Renal pelvis (tissue), 4 donors: Measurements from ENCODE around the gene TRPM1. TPM values are rescaled to one million over a fixed set of nuclear protein-coding genes. Genes with fewer than 3 reads are reported as not detected.
A peak's percentile ranks its signal among the peaks of the same experiment; 100 is the strongest.

Source experiments
- DNase-seq: peaks from one replicate; pipeline ENCODE4 v3.0.0-alpha.2; 2013
- polyA plus RNA-seq, 3 donors: library from polyadenylated mRNA; unstranded; fragments of 120-200 nt; gene quantifications; one replicate each; pipeline ENCODE4 v1.2.1, GENCODE V29; 2013; ENCODE audit not compliant: insufficient read length in 3 of 3

Gene TRPM1
- polyA plus RNA-seq, 3 donors, result 0.09 to 0.21 (median 0.21) TPM

GRCh38 chr15:31020542-31020941 is 81.0 kb downstream of the TRPM1 start:
- no peak for DNase-seq

GRCh38 chr15:31019986-31020385 is 81.5 kb downstream of the TRPM1 start:
- no peak for DNase-seq

GRCh38 chr15:31017311-31017710 is 84.2 kb downstream of the TRPM1 start:
- no peak for DNase-seq

DNA sequence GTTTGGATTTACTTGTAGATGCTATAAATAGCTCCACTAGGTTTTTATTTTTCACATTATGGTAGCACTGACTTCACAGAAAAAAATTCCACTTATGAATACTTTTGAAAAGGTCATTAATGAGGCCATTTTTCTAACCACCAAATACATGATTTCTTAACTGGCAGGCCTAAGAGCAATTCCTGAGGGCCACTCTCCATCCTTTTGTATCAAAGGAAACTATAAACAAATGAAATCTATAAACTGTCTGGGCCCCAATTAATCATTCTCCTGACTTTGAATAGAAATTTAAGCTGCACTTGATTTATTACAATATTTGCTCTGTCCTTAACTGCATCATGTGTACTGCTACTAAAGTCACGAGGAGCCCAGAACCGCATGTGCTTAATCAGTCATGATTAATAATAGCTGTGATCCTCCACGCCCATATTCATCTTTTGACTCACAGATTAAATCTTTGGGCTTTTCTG is 85.0 kb downstream of the TRPM1 start:
- DNase-seq, result no peak

DNA sequence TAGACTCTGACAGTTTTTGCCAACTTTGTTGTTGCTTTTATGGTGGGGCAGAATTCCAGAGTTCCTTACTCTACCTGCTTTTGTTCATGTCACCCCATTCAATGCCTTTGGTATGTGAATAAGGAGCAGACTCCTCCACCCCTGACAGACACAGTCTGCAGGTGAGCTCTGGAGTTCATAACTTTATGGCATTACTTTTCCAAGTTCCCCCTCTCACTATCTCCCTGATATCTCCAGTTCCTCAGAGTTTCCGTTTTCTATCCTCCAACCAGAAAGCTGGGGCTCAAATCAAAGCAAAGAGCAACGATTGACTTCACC is 87.0 kb downstream of the TRPM1 start:
- DNase-seq, result no peak

- no peak for DNase-seq
These were observed 87.5 kb downstream of the TRPM1 start for GRCh38 chr15:31013863-31014607.

GRCh38 chr15:31012455-31012854 is 89.1 kb downstream of the TRPM1 start:
- DNase-seq, result no peak

- DNase-seq, result no peak
These were observed 91.5 kb downstream of the TRPM1 start for GRCh38 chr15:31010036-31010435.

GRCh38 chr15:31005660-31006059 is 95.9 kb downstream of the TRPM1 start:
- no peak for DNase-seq

DNA sequence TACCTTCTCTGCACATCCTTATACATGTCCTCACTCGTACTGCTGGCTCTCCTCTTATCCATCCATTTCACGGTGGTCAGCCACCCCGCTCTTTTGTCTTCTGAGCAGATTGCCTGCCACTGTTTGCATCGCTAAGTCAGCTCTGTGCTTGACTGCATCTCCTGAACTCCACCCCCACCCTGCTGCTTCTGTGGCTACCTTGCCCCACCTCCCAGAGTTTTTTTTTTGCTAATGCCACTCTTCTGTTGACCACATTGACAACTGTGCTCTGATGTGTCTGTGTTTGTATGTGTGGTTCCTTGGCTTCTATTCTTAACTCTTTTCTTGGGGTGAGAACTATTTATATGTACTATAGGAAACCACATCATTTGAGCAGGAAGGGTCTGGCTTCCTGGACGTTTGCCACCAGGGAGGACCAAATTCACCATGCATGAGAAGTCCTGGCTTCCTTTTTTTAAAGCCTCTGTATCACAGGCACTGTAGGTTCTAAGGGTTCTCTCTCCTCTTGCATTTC is 97.2 kb downstream of the TRPM1 start:
- no peak for DNase-seq

- no peak for DNase-seq
These were observed 99.8 kb downstream of the TRPM1 start for GRCh38 chr15:31001702-31002101.

- DNase-seq, result no peak
These were observed 101.8 kb downstream of the TRPM1 start for GRCh38 chr15:30999729-31000128.

DNA sequence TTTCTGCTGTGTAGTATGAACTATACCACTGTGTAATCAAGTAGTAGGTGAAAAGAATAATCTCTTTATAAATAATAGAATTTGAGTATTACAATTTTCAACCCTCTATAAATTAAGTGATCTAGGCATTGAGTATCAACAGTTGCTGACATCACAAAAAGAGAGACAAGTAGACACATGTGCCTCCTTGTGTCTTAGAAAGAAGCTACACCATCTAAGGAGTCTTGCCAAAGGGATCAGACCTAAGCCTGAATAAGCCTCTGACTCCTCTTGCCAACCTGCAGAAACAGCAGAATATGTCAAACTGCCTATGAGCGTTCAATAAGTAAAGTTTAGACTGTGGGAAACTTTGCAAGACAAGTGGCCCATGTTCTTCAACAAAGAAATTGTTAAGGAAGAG is 104.3 kb downstream of the TRPM1 start:
- no peak for DNase-seq

DNA sequence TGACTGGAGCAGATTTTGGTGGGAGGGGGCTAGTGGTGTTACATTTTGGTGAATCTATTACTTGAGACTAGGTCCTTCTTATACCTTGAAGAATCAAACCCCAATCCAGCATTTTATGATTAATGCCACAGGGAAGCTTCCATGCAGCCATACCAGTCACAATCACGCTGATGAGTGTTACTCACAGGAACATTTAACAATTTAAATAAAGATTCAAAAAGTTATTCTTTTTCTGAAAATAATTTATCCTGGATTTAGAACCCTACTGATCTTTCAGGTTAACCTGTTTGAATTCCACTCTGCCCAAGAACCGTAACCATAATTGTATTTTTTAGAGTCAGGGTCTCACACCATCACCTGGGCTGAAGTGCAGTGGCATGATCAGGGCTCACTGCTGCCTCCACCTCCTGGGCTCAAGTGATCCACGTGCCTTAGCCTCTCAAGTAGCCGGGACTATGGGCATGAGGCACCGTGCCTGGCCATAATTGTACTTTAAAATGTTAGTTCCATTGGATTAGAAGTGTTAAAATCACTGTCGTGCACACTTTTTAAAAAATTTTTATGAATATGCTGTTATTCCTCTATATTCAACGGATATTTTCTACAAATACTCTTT is 109.2 kb downstream of the TRPM1 start:
- no peak for DNase-seq

GRCh38 chr15:30991255-30992235 is 110.0 kb downstream of the TRPM1 start, which contains the start of gene MTMR10:
Gene MTMR10 (minus strand): TSS chr15:30991628. CDS start chr15:30991506, 122 bp downstream.
- peak; percentile 71 for DNase-seq

DNA sequence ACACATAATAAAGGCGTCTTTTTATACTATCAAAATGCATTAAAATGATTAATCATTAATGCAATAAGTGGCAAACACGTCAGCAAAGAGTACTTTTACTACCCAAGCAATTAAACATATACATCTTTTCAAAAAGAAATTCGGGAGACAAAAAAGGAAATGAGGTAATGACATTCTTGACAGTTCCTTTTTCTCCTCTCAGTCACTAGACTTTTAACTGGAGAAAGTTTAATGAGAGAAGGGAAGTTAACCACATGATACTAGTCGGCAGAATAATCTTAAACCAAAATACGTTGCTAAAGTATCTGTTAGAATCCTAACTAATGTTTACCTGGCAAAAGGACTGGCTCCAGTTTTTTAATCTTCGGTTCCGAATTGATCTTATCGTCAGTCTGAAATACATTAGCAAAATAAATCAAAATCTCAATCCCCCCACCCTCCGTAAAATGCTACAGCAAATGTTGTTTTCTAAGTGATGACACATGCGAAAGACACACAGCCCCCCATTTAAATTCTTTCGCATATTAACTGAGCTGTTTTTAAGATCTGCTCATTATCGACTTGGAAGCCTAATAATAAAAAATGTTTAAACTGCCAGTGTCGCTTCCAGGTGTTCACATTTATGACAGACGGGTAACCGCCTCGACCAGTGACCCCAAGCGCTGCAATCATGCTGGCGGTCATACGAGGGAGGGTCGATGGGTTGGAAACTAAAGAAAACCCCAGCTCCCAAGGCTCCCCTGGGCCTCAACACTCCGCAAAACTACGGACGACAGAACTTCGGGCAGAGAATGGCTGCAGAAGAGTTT is 110.9 kb downstream of the TRPM1 start:
- no peak for DNase-seq

- no peak for DNase-seq
These were observed 111.5 kb downstream of the TRPM1 start for GRCh38 chr15:30990036-30990435.

DNA sequence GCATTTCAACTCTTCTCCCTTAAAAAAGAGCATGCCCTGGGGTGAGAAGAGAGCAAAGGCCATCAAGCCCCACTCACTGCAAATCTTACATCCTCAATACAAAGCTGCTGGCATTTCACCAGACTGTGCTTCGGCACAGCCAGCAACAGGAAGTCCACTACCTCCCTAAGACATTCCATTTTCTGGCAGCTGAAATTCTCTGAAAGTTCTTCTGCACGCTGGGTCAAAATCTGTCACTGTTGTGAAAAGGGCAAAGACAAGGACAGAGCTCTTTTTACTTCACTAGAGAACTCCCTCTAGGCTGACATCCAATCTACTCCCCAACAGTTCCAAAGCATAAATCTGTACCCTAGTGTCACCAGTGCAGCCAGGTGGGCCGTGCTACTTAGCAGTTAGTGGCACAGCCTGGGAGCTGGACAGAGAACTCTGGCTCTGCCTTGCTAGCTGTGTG is 116.4 kb downstream of the TRPM1 start:
- no peak for DNase-seq

DNA sequence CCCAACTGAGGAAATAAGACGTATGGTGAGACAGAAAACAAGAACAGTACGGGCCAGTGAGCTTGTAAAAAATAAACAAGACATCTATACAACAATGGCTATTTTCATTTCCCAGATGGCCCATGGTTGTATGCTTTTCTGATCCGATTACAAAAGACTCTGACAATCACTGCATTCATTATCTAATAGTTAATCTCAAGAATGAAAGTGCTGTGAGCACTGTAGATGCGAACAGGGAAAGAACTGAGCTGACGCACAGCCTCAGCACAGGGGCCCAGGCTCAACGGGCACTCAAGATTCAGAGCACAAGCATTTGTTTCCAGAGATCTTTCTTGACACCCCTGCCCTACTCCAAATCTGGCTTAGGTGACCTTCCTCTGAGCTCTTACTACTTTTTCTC is 117.0 kb downstream of the TRPM1 start:
- no peak for DNase-seq

DNA sequence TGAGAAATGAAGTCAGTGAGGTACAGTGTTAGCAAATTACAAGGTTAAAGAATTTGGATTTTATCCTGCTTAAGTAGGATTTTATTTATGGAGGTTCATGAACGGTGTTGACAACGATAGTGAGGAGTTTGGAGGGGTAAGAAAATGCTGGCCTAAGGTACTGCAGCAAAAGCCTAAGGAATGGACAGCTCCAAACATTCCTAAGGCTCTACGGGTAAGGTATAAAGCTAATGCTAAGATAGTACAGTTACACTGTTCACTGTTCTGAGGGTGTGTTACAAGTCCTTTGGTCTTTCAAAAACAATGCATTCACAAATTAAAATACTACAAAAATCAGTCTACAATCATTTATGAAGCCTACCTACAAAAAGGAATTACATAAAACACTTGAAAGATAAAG is 117.4 kb downstream of the TRPM1 start:
- DNase-seq, result no peak

- DNase-seq, result no peak
These were observed 122.1 kb downstream of the TRPM1 start for GRCh38 chr15:30979457-30979856.
